T47D (cell line): ENCODE results near the gene PLPPR5.

Source experiments
- DNase-seq, 2 experiments: peaks; one replicate each; pipeline versions ENCODE4 v3.0.0 to v3.0.0-alpha.2; 2011 to 2012; ENCODE audit warnings: low read depth in 1 of 2, low spot score in 1 of 2
- JUND ChIP-seq: IDR thresholded peaks from 2 replicates; pipeline ENCODE4 v1.6.1; 2012; ENCODE audit warnings: low read depth
- in situ Hi-C: cut with HindIII; loops from 2 replicates; pipeline ENCODE4 v1.10.0; 2016; ENCODE audit warnings: low sequenced_read_pairs, low pct_unique_long_range_greater_than_20kb

The PLPPR5 gene

GRCh38 chr1:98849969-98850636, 154.6 kb downstream of the PLPPR5 start:
- no peak for DNase-seq
- in situ Hi-C loops: no loop called here
- TF ChIP-seq JUND: no peak

GRCh38 chr1:98842241-98842640, 162.4 kb downstream of the PLPPR5 start:
- TF ChIP-seq JUND: no peak
- in situ Hi-C loops: no loop called here
- DNase-seq: no peak
